ENCODE measurements around the gene POLR2E.

The POLR2E gene

DNA sequence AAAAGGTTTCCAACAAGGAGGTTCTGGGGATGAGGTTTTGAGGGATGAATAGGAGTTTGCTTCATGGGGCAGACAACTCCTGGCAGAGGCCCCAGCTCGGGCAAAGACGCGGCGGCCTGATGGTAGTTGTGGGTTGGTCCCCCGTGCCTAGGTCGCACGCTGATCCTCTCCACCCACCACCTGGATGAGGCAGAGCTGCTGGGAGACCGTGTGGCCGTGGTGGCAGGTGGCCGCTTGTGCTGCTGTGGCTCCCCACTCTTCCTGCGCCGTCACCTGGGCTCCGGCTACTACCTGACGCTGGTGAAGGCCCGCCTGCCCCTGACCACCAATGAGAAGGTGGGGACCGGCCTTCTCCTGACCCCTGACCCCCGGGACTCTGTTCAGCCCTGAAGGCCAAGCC, 43.4 kb downstream of the POLR2E start:
- Mint-ChIP-seq H3K4me3 (no peak overlapping the region), H3K36me3 (ENCODE audit: insufficient read depth) (peaks cover 20% of the 10 kb centered on the region), H3K27ac (peak overlapping the region; percentile 10 to 78)

DNA sequence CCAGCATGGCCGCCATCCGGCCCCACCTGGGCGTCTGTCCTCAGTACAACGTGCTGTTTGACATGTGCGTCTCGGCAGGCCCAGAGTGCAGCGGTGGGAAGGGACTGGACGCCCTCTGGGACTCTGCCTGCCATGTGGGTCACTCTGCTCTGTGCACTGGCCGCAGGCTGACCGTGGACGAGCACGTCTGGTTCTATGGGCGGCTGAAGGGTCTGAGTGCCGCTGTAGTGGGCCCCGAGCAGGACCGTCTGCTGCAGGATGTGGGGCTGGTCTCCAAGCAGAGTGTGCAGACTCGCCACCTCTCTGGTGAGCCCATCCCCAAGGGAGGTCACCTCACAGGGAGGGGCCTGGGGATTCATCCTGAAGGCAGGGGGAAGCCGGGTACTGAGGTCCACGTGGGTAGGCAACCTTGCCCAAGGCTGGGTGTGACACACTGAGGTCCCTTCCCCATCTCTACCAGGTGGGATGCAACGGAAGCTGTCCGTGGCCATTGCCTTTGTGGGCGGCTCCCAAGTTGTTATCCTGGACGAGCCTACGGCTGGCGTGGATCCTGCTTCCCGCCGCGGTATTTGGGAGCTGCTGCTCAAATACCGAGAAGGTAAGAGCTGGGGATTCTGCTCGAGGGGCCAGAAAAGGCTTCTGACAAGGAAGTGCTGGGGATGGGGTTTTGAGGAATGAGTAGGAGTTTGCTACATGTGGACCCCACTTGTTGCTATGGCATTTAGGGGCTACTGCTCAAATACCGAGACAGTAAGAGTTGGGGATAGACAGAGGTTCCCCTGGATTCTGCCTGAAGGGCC, 44.0 kb downstream of the POLR2E start:
- DNase-seq, result no peak
- ATAC-seq (replicated peaks), result no peak
- no peak overlapping the region for H3K4me3 Mint-ChIP-seq
- H3K9me3 Mint-ChIP-seq, result no peaks in the 10 kb centered on the region
- peaks cover 0 to 5% of the 10 kb centered on the region in 2 donors for H3K4me1 Mint-ChIP-seq (ENCODE audit: low read depth in 2 of 2)
- no peaks in the 10 kb centered on the region for H3K27me3 Mint-ChIP-seq
- peaks cover 19% of the 10 kb centered on the region for H3K36me3 Mint-ChIP-seq (ENCODE audit: insufficient read depth)
- peak overlapping the region; percentile 10 to 78 for H3K27ac Mint-ChIP-seq

More for the DNA sequence above, 43.4 kb downstream of the POLR2E start:
- no peak for DNase-seq
- no peak for ATAC-seq (replicated peaks)
- peaks cover under 1 to 8% of the 10 kb centered on the region in 2 donors for H3K4me1 Mint-ChIP-seq (ENCODE audit: low read depth in 2 of 2)
- H3K27me3 Mint-ChIP-seq, result no peaks in the 10 kb centered on the region
- H3K9me3 Mint-ChIP-seq, result no peaks in the 10 kb centered on the region

DNA sequence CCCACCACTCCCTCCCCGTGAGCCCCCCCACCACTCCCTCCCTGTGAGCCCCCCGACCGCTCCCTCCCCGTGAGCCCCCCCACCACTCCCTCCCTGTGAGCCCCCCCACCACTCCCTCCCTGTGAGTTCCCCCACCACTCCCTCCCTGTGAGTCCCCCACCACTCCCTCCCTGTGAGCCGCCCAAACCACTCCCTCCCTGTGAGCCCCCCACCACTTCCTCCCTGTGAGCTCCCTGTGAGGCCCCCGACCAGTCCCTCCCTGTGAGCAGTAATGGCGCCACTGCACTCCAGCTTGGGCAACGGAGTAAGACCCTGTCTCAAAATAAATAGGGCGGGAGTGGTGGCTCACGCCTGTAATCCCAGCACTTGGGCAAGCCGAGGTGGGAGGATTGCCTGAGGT, 45.4 kb downstream of the POLR2E start:
- H3K4me1 Mint-ChIP-seq (ENCODE audit: low read depth in 2 of 2), result peaks cover 5 to 8% of the 10 kb centered on the region in 2 donors
- no peak for DNase-seq
- H3K4me3 Mint-ChIP-seq, result no peak overlapping the region
- H3K9me3 Mint-ChIP-seq, result no peaks in the 10 kb centered on the region
- no peak for ATAC-seq (replicated peaks)
- H3K36me3 Mint-ChIP-seq (ENCODE audit: insufficient read depth), result peaks cover 25% of the 10 kb centered on the region
- H3K27ac Mint-ChIP-seq, result peak overlapping the region in 1 of 2 donors; percentile 38
- no peaks in the 10 kb centered on the region for H3K27me3 Mint-ChIP-seq

- H3K4me3 Mint-ChIP-seq, result no peak overlapping the region
- peaks cover 5 to 8% of the 10 kb centered on the region in 2 donors for H3K4me1 Mint-ChIP-seq (ENCODE audit: low read depth in 2 of 2)
- H3K9me3 Mint-ChIP-seq, result no peaks in the 10 kb centered on the region
- H3K27ac Mint-ChIP-seq, result peak overlapping the region in 1 of 2 donors; percentile 49
- ATAC-seq (replicated peaks), result no peak
- DNase-seq, result no peak
- H3K27me3 Mint-ChIP-seq, result no peaks in the 10 kb centered on the region
- peaks cover 31% of the 10 kb centered on the region for H3K36me3 Mint-ChIP-seq (ENCODE audit: insufficient read depth)
These were observed 46.1 kb downstream of the POLR2E start for GRCh38 chr19:1049106-1049505.

- Mint-ChIP-seq H3K27ac (no peak overlapping the region), H3K9me3 (no peaks in the 10 kb centered on the region), H3K27me3 (no peaks in the 10 kb centered on the region), H3K4me3 (no peak overlapping the region), H3K4me1 (ENCODE audit: low read depth in 2 of 2) (peaks cover 5 to 8% of the 10 kb centered on the region in 2 donors), H3K36me3 (ENCODE audit: insufficient read depth) (peaks cover 34% of the 10 kb centered on the region)
- DNase-seq (no peak), ATAC-seq (replicated peaks) (no peak)
These were observed 47.5 kb downstream of the POLR2E start for GRCh38 chr19:1047696-1048147.

GRCh38 chr19:1046836-1047695, 48.1 kb downstream of the POLR2E start:
- peak; percentile 80 for ATAC-seq (replicated peaks)

GRCh38 chr19:1046117-1046626, 49.0 kb downstream of the POLR2E start:
- H3K9me3 Mint-ChIP-seq, result no peaks in the 10 kb centered on the region
- no peak overlapping the region for H3K27ac Mint-ChIP-seq

More at GRCh38 chr19:1046836-1047695, 48.1 kb downstream of the POLR2E start:
- Mint-ChIP-seq H3K4me1 (ENCODE audit: low read depth in 2 of 2) (peaks cover 8 to 12% of the 10 kb centered on the region in 2 donors), H3K36me3 (ENCODE audit: insufficient read depth) (peaks cover 38% of the 10 kb centered on the region), H3K9me3 (no peaks in the 10 kb centered on the region), H3K27me3 (no peaks in the 10 kb centered on the region), H3K27ac (no peak overlapping the region), H3K4me3 (peak overlapping the region in 1 of 2 donors; percentile 47)
- peak in 2 of 3 experiments; percentile 61 to 68 for DNase-seq

DNA sequence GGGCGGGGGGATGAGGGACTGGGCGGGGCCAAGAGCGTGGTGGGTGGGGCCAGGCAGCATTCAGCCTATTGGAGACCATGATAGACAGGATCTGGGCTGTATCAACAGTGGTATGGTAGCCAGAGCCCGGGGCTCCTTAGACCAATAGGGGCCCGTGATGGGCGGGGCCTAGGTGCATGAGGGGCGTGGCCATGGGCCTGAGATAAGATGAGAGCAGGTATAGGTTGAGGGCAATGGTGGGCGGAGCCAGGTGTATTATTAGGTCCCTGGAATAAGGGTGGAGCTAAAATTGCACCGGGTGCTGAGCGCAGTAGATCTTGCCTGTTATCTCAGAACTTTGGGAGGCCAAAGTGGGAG, 50.0 kb downstream of the POLR2E start:
- Mint-ChIP-seq H3K4me3 (peak overlapping the region in 1 of 2 donors; percentile 39), H3K27me3 (no peaks in the 10 kb centered on the region), H3K27ac (peak overlapping the region in 1 of 2 donors; percentile 83), H3K4me1 (ENCODE audit: low read depth in 2 of 2) (peaks cover 20 to 21% of the 10 kb centered on the region in 2 donors), H3K9me3 (no peaks in the 10 kb centered on the region), H3K36me3 (ENCODE audit: insufficient read depth) (peaks cover 45% of the 10 kb centered on the region)
- DNase-seq (peak; percentile 66 to 76 (median 70)), ATAC-seq (replicated peaks) (peak; percentile 57)

More at GRCh38 chr19:1046117-1046626, 49.0 kb downstream of the POLR2E start:
- DNase-seq, result no peak
- no peak overlapping the region for H3K4me3 Mint-ChIP-seq
- no peaks in the 10 kb centered on the region for H3K27me3 Mint-ChIP-seq
- peaks cover 12% of the 10 kb centered on the region in 2 donors for H3K4me1 Mint-ChIP-seq (ENCODE audit: low read depth in 2 of 2)
- H3K36me3 Mint-ChIP-seq (ENCODE audit: insufficient read depth), result peaks cover 38% of the 10 kb centered on the region
- ATAC-seq (replicated peaks), result no peak

DNA sequence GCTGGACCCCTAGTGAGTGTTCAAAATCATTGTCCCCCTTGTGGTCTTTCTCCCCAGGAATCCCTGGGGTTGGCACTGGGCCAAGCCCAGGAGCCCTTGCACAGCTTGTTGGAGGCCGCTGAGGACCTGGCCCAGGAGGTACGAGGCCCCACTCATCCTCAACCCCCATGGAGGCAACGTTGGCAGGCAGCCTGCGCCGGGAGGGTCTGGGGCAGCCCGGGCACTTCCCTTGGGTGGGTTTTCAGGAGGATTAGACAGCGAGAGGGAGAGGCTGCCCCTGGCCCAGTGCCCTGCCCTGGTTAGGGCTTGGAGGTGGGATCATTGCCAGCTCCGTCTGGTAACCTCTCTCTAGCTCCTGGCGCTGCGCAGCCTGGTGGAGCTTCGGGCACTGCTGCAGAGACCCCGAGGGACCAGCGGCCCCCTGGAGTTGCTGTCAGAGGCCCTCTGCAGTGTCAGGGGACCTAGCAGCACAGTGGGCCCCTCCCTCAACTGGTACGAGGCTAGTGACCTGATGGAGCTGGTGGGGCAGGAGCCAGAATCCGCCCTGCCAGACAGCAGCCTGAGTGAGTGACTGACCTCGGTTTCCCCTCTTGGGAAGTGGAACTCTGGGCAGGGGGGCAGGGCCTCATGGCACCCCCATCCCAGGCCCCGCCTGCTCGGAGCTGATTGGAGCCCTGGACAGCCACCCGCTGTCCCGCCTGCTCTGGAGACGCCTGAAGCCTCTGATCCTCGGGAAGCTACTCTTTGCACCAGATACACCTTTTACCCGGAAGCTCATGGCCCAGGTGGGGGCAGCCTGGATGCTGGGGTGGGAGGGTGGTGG, 52.3 kb downstream of the POLR2E start:
- Mint-ChIP-seq H3K36me3 (ENCODE audit: insufficient read depth) (peaks cover 64% of the 10 kb centered on the region), H3K4me3 (peak overlapping the region in 1 of 2 donors; percentile 92), H3K27me3 (no peaks in the 10 kb centered on the region), H3K4me1 (ENCODE audit: low read depth in 2 of 2) (peaks cover 35 to 44% of the 10 kb centered on the region in 2 donors), H3K27ac (no peak overlapping the region), H3K9me3 (no peaks in the 10 kb centered on the region)
- ATAC-seq (replicated peaks), result no peak
- DNase-seq, result no peak

- H3K36me3 Mint-ChIP-seq (ENCODE audit: insufficient read depth), result peaks cover 71% of the 10 kb centered on the region
- peak overlapping the region; percentile 92 to 96 for H3K4me3 Mint-ChIP-seq
- ATAC-seq (replicated peaks) (no peak), DNase-seq (no peak)
- no peaks in the 10 kb centered on the region for H3K27me3 Mint-ChIP-seq
- H3K27ac Mint-ChIP-seq, result no peak overlapping the region
- peaks cover 40 to 51% of the 10 kb centered on the region in 2 donors for H3K4me1 Mint-ChIP-seq (ENCODE audit: low read depth in 2 of 2)
- H3K9me3 Mint-ChIP-seq, result no peaks in the 10 kb centered on the region
These were observed 53.1 kb downstream of the POLR2E start for GRCh38 chr19:1041835-1042685.

- H3K27ac Mint-ChIP-seq, result peak overlapping the region in 1 of 2 donors; percentile 86
- ATAC-seq (replicated peaks) (no peak), DNase-seq (no peak)
- peaks cover 40 to 55% of the 10 kb centered on the region in 2 donors for H3K4me1 Mint-ChIP-seq (ENCODE audit: low read depth in 2 of 2)
- H3K9me3 Mint-ChIP-seq, result no peaks in the 10 kb centered on the region
- H3K27me3 Mint-ChIP-seq, result no peaks in the 10 kb centered on the region
- peaks cover 74% of the 10 kb centered on the region for H3K36me3 Mint-ChIP-seq (ENCODE audit: insufficient read depth)
- H3K4me3 Mint-ChIP-seq, result peak overlapping the region; percentile 92 to 96
These were observed 53.8 kb downstream of the POLR2E start for GRCh38 chr19:1041272-1041834.
